Uterus (tissue), 2 donors: ENCODE results near the gene SMARCA4.

Experiments used
- CTCF ChIP-seq, 4 experiments: fragments of 200-600 bp in 2 of 4; fragments of 450-650 bp in 2 of 4; sonication (generic) in 2 of 4; IDR thresholded peaks; one replicate each; pipeline ENCODE4 v1.5.1; 2016 to 2019; ENCODE audit warnings: antibody characterized with exemption in 4 of 4, mild to moderate bottlenecking in 2 of 4, moderate library complexity in 1 of 4
- POLR2A ChIP-seq, 2 donors: fragments of 450-650 bp; IDR thresholded peaks; one replicate each; pipeline ENCODE4 v1.6.1; 2016; ENCODE audit warnings: antibody characterized with exemption in 2 of 2, mild to moderate bottlenecking in 1 of 2, moderate library complexity in 1 of 2

- TF ChIP-seq CTCF (IDR thresholded peaks at IDR 0.05) (no peak), POLR2A (IDR thresholded peaks at IDR 0.05) (no peak)
Measured at GRCh38 chr19:10920288-10920655, 40.6 kb upstream of the SMARCA4 start.
